Measurements from ENCODE around the gene NTHL1.
A peak's percentile ranks its signal among the peaks of the same experiment; 100 is the strongest.

Gene NTHL1

GRCh38 chr16:2057438-2057837 lies 9.8 kb upstream of the NTHL1 start:
- TF ChIP-seq ARNTL (CRISPR knock-in tag; IDR thresholded peaks at IDR 0.05; ENCODE audit: borderline replicate concordance, low read depth) (no peak), TCF4 (CRISPR knock-in tag; IDR thresholded peaks at IDR 0.05; ENCODE audit: borderline replicate concordance) (no peak), OSR1 (CRISPR knock-in tag; IDR thresholded peaks at IDR 0.05) (no peak), SNAI2 (CRISPR knock-in tag; IDR thresholded peaks at IDR 0.05) (no peak), ZNF565 (CRISPR knock-in tag; conservative IDR thresholded peaks at IDR 0.05; ENCODE audit: low read depth) (no peak), ZFP30 (CRISPR knock-in tag; IDR thresholded peaks at IDR 0.05) (no peak), ZC3H10 (CRISPR knock-in tag; IDR thresholded peaks at IDR 0.05) (no peak), ISL1 (CRISPR knock-in tag; IDR thresholded peaks at IDR 0.05) (no peak), PPARA (CRISPR knock-in tag; IDR thresholded peaks at IDR 0.05; ENCODE audit: borderline replicate concordance) (no peak), ZNF8 (CRISPR knock-in tag; IDR thresholded peaks at IDR 0.05) (no peak), CREB5 (CRISPR knock-in tag; IDR thresholded peaks at IDR 0.05; ENCODE audit: low read depth) (no peak), PATZ1 (CRISPR knock-in tag; IDR thresholded peaks at IDR 0.05; ENCODE audit: borderline replicate concordance) (no peak), GLIS3 (CRISPR knock-in tag; IDR thresholded peaks at IDR 0.05) (no peak), CSDC2 (CRISPR knock-in tag; IDR thresholded peaks at IDR 0.05) (no peak)
- no peak for ATAC-seq

GRCh38 chr16:2056681-2057407 lies 9.2 kb upstream of the NTHL1 start:
- TF ChIP-seq PPARA (CRISPR knock-in tag; IDR thresholded peaks at IDR 0.05; ENCODE audit: borderline replicate concordance) (no peak), ZFP3 (CRISPR knock-in tag; IDR thresholded peaks at IDR 0.05) (no peak), OSR1 (CRISPR knock-in tag; IDR thresholded peaks at IDR 0.05) (no peak), GLIS3 (CRISPR knock-in tag; IDR thresholded peaks at IDR 0.05) (no peak), CSRNP3 (CRISPR knock-in tag; IDR thresholded peaks at IDR 0.05) (no peak)
- ATAC-seq = peak; percentile 64

- TF ChIP-seq SNAI2 (CRISPR knock-in tag; IDR thresholded peaks at IDR 0.05) = no peak
- no peak for TF ChIP-seq ZNF70 (CRISPR knock-in tag; IDR thresholded peaks at IDR 0.05)
- no peak for TF ChIP-seq OSR1 (CRISPR knock-in tag; IDR thresholded peaks at IDR 0.05)
- no peak for TF ChIP-seq POU6F1 (CRISPR knock-in tag; IDR thresholded peaks at IDR 0.05; ENCODE audit: borderline replicate concordance, low read depth)
- no peak for TF ChIP-seq CSDC2 (CRISPR knock-in tag; IDR thresholded peaks at IDR 0.05)
- TF ChIP-seq ZNF8 (CRISPR knock-in tag; IDR thresholded peaks at IDR 0.05) = no peak
- TF ChIP-seq PATZ1 (CRISPR knock-in tag; IDR thresholded peaks at IDR 0.05; ENCODE audit: borderline replicate concordance) = no peak
- TF ChIP-seq TOX (CRISPR knock-in tag; IDR thresholded peaks at IDR 0.05; ENCODE audit: borderline replicate concordance) = no peak
- TF ChIP-seq PPARA (CRISPR knock-in tag; IDR thresholded peaks at IDR 0.05; ENCODE audit: borderline replicate concordance) = no peak
- TF ChIP-seq RARB (CRISPR knock-in tag; IDR thresholded peaks at IDR 0.05) = no peak
- TF ChIP-seq ZFP30 (CRISPR knock-in tag; IDR thresholded peaks at IDR 0.05) = no peak
- no peak for TF ChIP-seq ARNTL (CRISPR knock-in tag; IDR thresholded peaks at IDR 0.05; ENCODE audit: borderline replicate concordance, low read depth)
- TF ChIP-seq ZC3H10 (CRISPR knock-in tag; IDR thresholded peaks at IDR 0.05) = no peak
- TF ChIP-seq CSRNP3 (CRISPR knock-in tag; IDR thresholded peaks at IDR 0.05) = no peak
- no peak for TF ChIP-seq ZNF565 (CRISPR knock-in tag; conservative IDR thresholded peaks at IDR 0.05; ENCODE audit: low read depth)
- no peak for TF ChIP-seq ZFP3 (CRISPR knock-in tag; IDR thresholded peaks at IDR 0.05)
- no peak for TF ChIP-seq BACH2 (CRISPR knock-in tag; IDR thresholded peaks at IDR 0.05; ENCODE audit: borderline replicate concordance)
- peak; percentile 42; the same call in 2 of the 3 replicates for ATAC-seq
Measured at GRCh38 chr16:2056077-2056476, 8.4 kb upstream of the NTHL1 start.
